Tibial artery (tissue), 4 donors: ENCODE results near the gene DONSON.

ENCODE experiments used
- DNase-seq, 2 donors: peaks; one replicate each; pipeline ENCODE4 v3.0.0-alpha.2; 2019
- H3K27ac ChIP-seq, 2 donors: fragments of 200-600 bp; sonication (generic) in 1 of 2; 1 replicate in 1 of 2; 2 replicates in 1 of 2; pipeline ENCODE4 v1.5.1; 2018 to 2019; ENCODE audit warnings: mild to moderate bottlenecking in 1 of 2
- H3K27me3 ChIP-seq, 2 donors: fragments of 200-600 bp; sonication (generic) in 1 of 2; one replicate each; pipeline versions ENCODE4 v1.5.1 to v1.6.0; 2016 to 2019
- H3K36me3 ChIP-seq, 3 donors: fragments of 200-600 bp; sonication (generic) in 2 of 3; one replicate each; pipeline ENCODE4 v1.5.1; 2016 to 2019; ENCODE audit warnings: mild to moderate bottlenecking in 2 of 3
- H3K4me1 ChIP-seq, 4 donors: fragments of 200-600 bp; sonication (generic) in 2 of 4; 1 replicate in 3 of 4; 2 replicates in 1 of 4; pipeline ENCODE4 v1.5.1; 2016 to 2019
- H3K4me3 ChIP-seq, 2 donors: fragments of 200-600 bp; sonication (generic) in 1 of 2; 1 replicate in 1 of 2; 2 replicates in 1 of 2; pipeline ENCODE4 v1.5.1; 2018 to 2019; ENCODE audit warnings: mild to moderate bottlenecking in 2 of 2
- H3K9me3 ChIP-seq, 3 donors: fragments of 200-600 bp; sonication (generic) in 1 of 3; one replicate each; pipeline ENCODE4 v1.5.1; 2016 to 2019
- CTCF ChIP-seq, 2 experiments: fragments of 200-600 bp in 1 of 2; fragments of 450-650 bp in 1 of 2; IDR thresholded peaks; one replicate each; pipeline ENCODE4 v1.5.1; 2017 to 2019; ENCODE audit warnings: antibody characterized with exemption in 2 of 2, mild to moderate bottlenecking in 1 of 2, moderate library complexity in 1 of 2
- intact Hi-C: fragments of 100-400 bp; cut with DNase I; formaldehyde crosslinking; loops from one replicate; pipeline ENCODE4 v1.15.0; 2023; ENCODE audit warnings: low total_unique reads

Gene DONSON

GRCh38 chr21:33540711-33541104, 47.8 kb downstream of the DONSON start:
- H3K4me3 ChIP-seq: peak overlapping the region in 1 of 2 donors; percentile 86
- no peak for TF ChIP-seq CTCF (IDR thresholded peaks at IDR 0.05)
- no peaks in the 10 kb centered on the region for H3K27me3 ChIP-seq
- intact Hi-C loops: no loop called here
- DNase-seq: no peak
- H3K27ac ChIP-seq: peak overlapping the region; percentile 93 to 100
- peaks cover 14 to 31% (median 14%) of the 10 kb centered on the region in 3 donors for H3K36me3 ChIP-seq
- H3K4me1 ChIP-seq: peaks cover 0 to 24% (median 10%) of the 10 kb centered on the region in 4 donors
- H3K9me3 ChIP-seq: no peaks in the 10 kb centered on the region

GRCh38 chr21:33539616-33540015, 48.9 kb downstream of the DONSON start:
- no peaks in the 10 kb centered on the region for H3K27me3 ChIP-seq
- intact Hi-C loops: loop anchor here (10.0 kb wide), 1 partner anchor 55 kb away; no protein-coding TSS in a partner anchor
- no peaks in the 10 kb centered on the region for H3K9me3 ChIP-seq
- H3K36me3 ChIP-seq: peaks cover 20 to 42% (median 25%) of the 10 kb centered on the region in 3 donors
- no peak for DNase-seq
- no peak for TF ChIP-seq CTCF (IDR thresholded peaks at IDR 0.05)
- no peak overlapping the region for H3K27ac ChIP-seq
- H3K4me1 ChIP-seq: peaks cover 0 to 13% (median 10%) of the 10 kb centered on the region in 4 donors
- H3K4me3 ChIP-seq: no peak overlapping the region

GRCh38 chr21:33537212-33537611, 51.3 kb downstream of the DONSON start:
- TF ChIP-seq CTCF (IDR thresholded peaks at IDR 0.05): no peak
- peaks cover 0 to 12% (median 9%) of the 10 kb centered on the region in 4 donors for H3K4me1 ChIP-seq
- no peaks in the 10 kb centered on the region for H3K9me3 ChIP-seq
- DNase-seq: no peak
- no peak overlapping the region for H3K27ac ChIP-seq
- H3K36me3 ChIP-seq: peaks cover 42 to 66% (median 47%) of the 10 kb centered on the region in 3 donors
- H3K4me3 ChIP-seq: no peak overlapping the region
- intact Hi-C loops: loop anchor here (10.0 kb wide), 1 partner anchor 52 kb away; no protein-coding TSS in a partner anchor
- no peaks in the 10 kb centered on the region for H3K27me3 ChIP-seq

- Histone ChIP-seq H3K36me3 (peaks cover 74 to 96% (median 87%) of the 10 kb centered on the region in 3 donors), H3K27ac (no peak overlapping the region)
- intact Hi-C loops: loop anchor here (10.0 kb wide), 1 partner anchor 46 kb away; no protein-coding TSS in a partner anchor
These were observed 57.5 kb downstream of the DONSON start for GRCh38 chr21:33531007-33531406.

More at GRCh38 chr21:33531007-33531406, 57.5 kb downstream of the DONSON start:
- DNase-seq: no peak
- no peak for TF ChIP-seq CTCF (IDR thresholded peaks at IDR 0.05)
- H3K4me1 ChIP-seq: no peaks in the 10 kb centered on the region
- no peak overlapping the region for H3K4me3 ChIP-seq
- H3K9me3 ChIP-seq: no peaks in the 10 kb centered on the region
- no peaks in the 10 kb centered on the region for H3K27me3 ChIP-seq
